Hepatocyte (in vitro differentiated cells): Measurements from ENCODE around the gene MON2. TPM values are rescaled to one million over a fixed set of nuclear protein-coding genes. Genes with fewer than 3 reads are reported as not detected.

Experiments used
- DNase-seq: peaks from one replicate; pipeline ENCODE4 v3.0.0-alpha.2; 2016; ENCODE audit warnings: low spot score
- H2AFZ ChIP-seq: fragments of 200-600 bp; sonication (generic); 2 replicates; pipeline ENCODE4 v1.6.0; 2016; ENCODE audit warnings: antibody characterized with exemption, mild to moderate bottlenecking
- H3K27ac ChIP-seq: fragments of 200-600 bp; sonication (generic); 2 replicates; pipeline ENCODE4 v1.5.1; 2016; ENCODE audit warnings: mild to moderate bottlenecking
- H3K27me3 ChIP-seq: fragments of 200-600 bp; sonication (generic); 2 replicates; pipeline ENCODE4 v1.6.1; 2016
- H3K36me3 ChIP-seq: fragments of 200-600 bp; sonication (generic); replicated peaks from 2 replicates; pipeline ENCODE4 v1.5.1; 2016; ENCODE audit warnings: low read depth; ENCODE audit not compliant: insufficient read depth
- H3K4me1 ChIP-seq: fragments of 200-600 bp; sonication (generic); 2 replicates; pipeline ENCODE4 v1.5.1; 2016; ENCODE audit warnings: mild to moderate bottlenecking, moderate library complexity; ENCODE audit not compliant: insufficient read depth
- H3K4me2 ChIP-seq: fragments of 200-600 bp; sonication (generic); 2 replicates; pipeline ENCODE4 v1.6.0; 2016
- H3K4me3 ChIP-seq: fragments of 200-600 bp; sonication (generic); 2 replicates; pipeline ENCODE4 v1.5.1; 2016; ENCODE audit warnings: mild to moderate bottlenecking
- H3K79me2 ChIP-seq: fragments of 200-600 bp; sonication (generic); 2 replicates; pipeline ENCODE4 v1.6.0; 2017; ENCODE audit warnings: mild to moderate bottlenecking
- H3K9me2 ChIP-seq: fragments of 200-600 bp; sonication (generic); replicated peaks from 2 replicates; pipeline ENCODE4 v1.6.0; 2017; ENCODE audit warnings: mild to moderate bottlenecking; ENCODE audit not compliant: insufficient read depth
- H3K9me3 ChIP-seq: fragments of 200-600 bp; sonication (generic); 2 replicates; pipeline ENCODE4 v1.5.1; 2016; ENCODE audit warnings: low read depth, mild to moderate bottlenecking
- H4K20me1 ChIP-seq: fragments of 200-600 bp; sonication (generic); 2 replicates; pipeline ENCODE4 v1.6.0; 2016; ENCODE audit warnings: mild to moderate bottlenecking; ENCODE audit not compliant: insufficient read depth, poor library complexity, severe bottlenecking
- CTCF ChIP-seq: fragments of 200-600 bp; sonication (generic); IDR thresholded peaks from 2 replicates; pipeline ENCODE4 v1.5.1; 2016; ENCODE audit warnings: antibody characterized with exemption, mild to moderate bottlenecking; ENCODE audit not compliant: poor library complexity
- EZH2 ChIP-seq: fragments of 200-600 bp; sonication (generic); IDR thresholded peaks from 2 replicates; pipeline ENCODE4 v1.6.1; 2016; ENCODE audit warnings: antibody characterized with exemption, mild to moderate bottlenecking, borderline replicate concordance
- EZH2phosphoT487 ChIP-seq: fragments of 200-600 bp; sonication (generic); IDR thresholded peaks from one replicate; pipeline ENCODE4 v1.6.1; 2018; ENCODE audit warnings: antibody characterized with exemption, mild to moderate bottlenecking, low read depth, moderate library complexity; ENCODE audit not compliant: unreplicated experiment, severe bottlenecking
- WGBS: methylation state at CpG from one replicate; pipeline ENCODE4 v1.1.6; 2016; ENCODE audit warnings: low lambda C conversion rate; ENCODE audit errors: missing lambda C conversion rate; 5-methylcytosine and 5-hydroxymethylcytosine counted together
- polyA plus RNA-seq: library from polyadenylated mRNA; unstranded; fragments of >200 nt; fragmentation: Nextera tagmentation; extraction: Ambion mirVana; gene quantifications from 2 replicates; pipeline ENCODE4 v1.2.1, GENCODE V29; 2016
- total RNA-seq: library from RNA; depleted of rRNA; stranded (reverse); fragments of >200 nt; gene quantifications from 2 replicates; pipeline ENCODE4 v1.2.3, GENCODE V29; 2014

MON2 gene
- total and polyA plus RNA-seq, 2 experiments from 2014 or later: 23.7 to 60.9 TPM

DNA sequence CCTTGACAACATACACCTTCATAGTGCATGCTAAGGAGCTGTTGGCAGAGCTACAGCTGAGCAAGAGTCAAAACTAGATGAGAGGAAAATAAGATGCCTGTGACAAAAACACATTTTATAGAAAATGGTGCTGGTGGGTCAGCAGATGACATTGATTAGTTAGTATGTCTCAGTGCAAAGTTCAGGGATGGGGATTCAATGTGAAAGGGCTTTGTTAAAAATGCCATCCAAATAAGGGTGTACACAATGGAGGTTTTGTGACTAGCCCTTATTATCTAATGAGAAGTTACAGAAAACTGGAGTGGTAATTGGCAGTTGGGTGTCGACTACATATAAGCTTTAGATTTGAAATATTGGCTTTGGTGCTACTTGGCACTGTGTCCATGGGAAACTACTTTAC is 169.0 kb downstream of the MON2 start:
- H3K27ac ChIP-seq: no peak overlapping the region
- WGBS: 100% methylated on average over 1 of the region's 1 CpG

DNA sequence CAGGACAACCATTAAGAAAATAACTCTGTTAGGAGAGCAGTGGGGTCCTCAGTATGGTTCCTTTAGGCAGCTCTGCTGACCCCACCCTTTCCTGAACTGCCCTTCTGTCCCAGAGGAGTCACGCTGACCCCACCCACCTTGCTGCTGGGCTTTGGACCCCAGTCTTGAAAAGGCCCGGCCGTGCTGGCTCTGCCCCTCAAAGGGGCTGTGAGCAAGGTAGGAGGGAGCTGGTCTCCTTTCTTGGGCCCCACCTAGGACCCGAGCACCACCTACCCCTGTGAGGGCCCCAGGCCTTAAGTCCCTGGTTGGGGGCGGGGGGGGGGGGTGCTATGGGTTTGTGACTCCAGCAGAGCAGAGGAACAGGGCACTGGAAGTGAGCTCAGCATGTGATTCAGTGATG is 171.1 kb downstream of the MON2 start:
- H3K27ac ChIP-seq: no peak overlapping the region
- H3K9me3 ChIP-seq: no peaks in the 10 kb centered on the region
- no peak overlapping the region for H3K4me3 ChIP-seq
- H3K36me3 ChIP-seq: no peaks in the 10 kb centered on the region
- TF ChIP-seq EZH2 (no peak), EZH2phosphoT487 (no peak), CTCF (no peak)
- no peaks in the 10 kb centered on the region for H3K27me3 ChIP-seq
- no peak for DNase-seq
- H3K79me2 ChIP-seq: no peaks in the 10 kb centered on the region
- H4K20me1 ChIP-seq: no peaks in the 10 kb centered on the region
- no peaks in the 10 kb centered on the region for H3K9me2 ChIP-seq
- H3K4me2 ChIP-seq: no peak overlapping the region
- WGBS: 80% methylated on average over 5 of the region's 5 CpGs
- peaks cover 2% of the 10 kb centered on the region for H3K4me1 ChIP-seq
- H2AFZ ChIP-seq: no peak overlapping the region

More for the DNA sequence above, 169.0 kb downstream of the MON2 start:
- H3K4me1 ChIP-seq: peaks cover 9% of the 10 kb centered on the region
- H2AFZ ChIP-seq: no peak overlapping the region
- no peak overlapping the region for H3K4me3 ChIP-seq
- H3K9me3 ChIP-seq: no peaks in the 10 kb centered on the region
- no peak overlapping the region for H3K4me2 ChIP-seq
- no peaks in the 10 kb centered on the region for H3K36me3 ChIP-seq
- no peak for TF ChIP-seq CTCF
- TF ChIP-seq EZH2: no peak
- no peaks in the 10 kb centered on the region for H3K27me3 ChIP-seq
- H3K9me2 ChIP-seq: no peaks in the 10 kb centered on the region
- no peak for DNase-seq
- H4K20me1 ChIP-seq: no peaks in the 10 kb centered on the region
- H3K79me2 ChIP-seq: no peaks in the 10 kb centered on the region

DNA sequence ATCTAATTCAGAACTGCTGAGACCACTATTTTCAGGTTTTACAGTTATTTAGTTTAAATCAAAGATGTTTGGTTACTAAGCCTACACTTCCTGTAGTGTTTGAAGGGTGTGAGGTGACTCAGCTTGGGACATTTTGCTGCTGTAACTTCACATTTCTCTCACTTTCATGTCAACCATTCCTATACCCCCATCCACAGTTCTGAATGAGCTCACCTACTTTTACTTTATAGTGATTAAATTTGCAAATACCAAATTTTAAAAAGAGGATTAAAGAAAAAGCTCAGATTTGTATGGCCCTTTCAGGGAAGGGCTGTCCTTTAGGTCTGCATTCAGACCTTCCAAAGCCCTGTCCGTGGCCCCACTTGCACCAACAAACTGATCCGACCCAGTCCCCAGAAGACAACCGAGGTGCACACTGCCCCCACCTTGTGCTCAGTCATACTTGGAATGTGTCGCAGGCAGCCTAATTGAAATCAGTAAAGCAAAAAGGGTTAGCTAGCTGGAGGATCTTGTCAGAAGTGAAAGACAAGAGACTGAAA is 174.4 kb downstream of the MON2 start:
- no peaks in the 10 kb centered on the region for H3K79me2 ChIP-seq
- no peak overlapping the region for H3K4me3 ChIP-seq
- DNase-seq: no peak
- no peak overlapping the region for H2AFZ ChIP-seq
- H3K27me3 ChIP-seq: no peaks in the 10 kb centered on the region
- whole genome bisulfite sequencing: 56% methylated on average over 4 of the region's 4 CpGs
- H3K9me3 ChIP-seq: no peaks in the 10 kb centered on the region
- TF ChIP-seq CTCF (no peak), EZH2 (no peak), EZH2phosphoT487 (no peak)
- H3K4me2 ChIP-seq: no peak overlapping the region
- no peaks in the 10 kb centered on the region for H3K4me1 ChIP-seq
- H3K36me3 ChIP-seq: no peaks in the 10 kb centered on the region
- H3K9me2 ChIP-seq: no peaks in the 10 kb centered on the region
- no peak overlapping the region for H3K27ac ChIP-seq
- H4K20me1 ChIP-seq: no peaks in the 10 kb centered on the region

DNA sequence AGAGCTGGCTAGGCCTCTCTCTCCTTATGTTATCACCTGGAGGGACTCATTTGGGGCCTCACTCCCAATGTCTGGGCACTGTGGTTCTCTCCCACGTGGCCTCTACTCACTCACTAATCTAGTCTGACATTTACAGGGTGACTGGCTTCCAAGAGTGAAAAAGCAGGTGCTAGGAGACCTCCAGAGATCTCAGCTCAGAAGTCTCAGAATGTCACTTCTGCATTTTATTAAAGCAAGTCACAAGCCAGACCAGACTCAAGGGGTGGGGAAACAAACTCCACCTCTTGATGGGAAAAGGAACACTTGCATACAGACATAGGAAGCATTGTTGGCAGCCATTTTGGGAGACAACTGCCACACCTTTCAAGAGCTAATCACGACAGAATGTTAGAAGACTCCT is 175.9 kb downstream of the MON2 start:
- Histone ChIP-seq H3K4me3 (no peak overlapping the region), H3K36me3 (no peaks in the 10 kb centered on the region), H4K20me1 (no peaks in the 10 kb centered on the region), H3K27me3 (no peaks in the 10 kb centered on the region), H3K9me3 (no peaks in the 10 kb centered on the region), H3K27ac (no peak overlapping the region), H2AFZ (no peak overlapping the region), H3K4me1 (no peaks in the 10 kb centered on the region), H3K79me2 (no peaks in the 10 kb centered on the region), H3K9me2 (no peaks in the 10 kb centered on the region), H3K4me2 (no peak overlapping the region)
- no peak for TF ChIP-seq EZH2
- TF ChIP-seq CTCF: no peak
- TF ChIP-seq EZH2phosphoT487: no peak
- no peak for DNase-seq
- WGBS: 72% methylated on average over 2 of the region's 2 CpGs
